Adrenal gland (tissue), 12 donors: ENCODE results near the gene CWF19L2. TPM values are rescaled to one million over a fixed set of nuclear protein-coding genes. Genes with fewer than 3 reads are reported as not detected.

Source experiments
- DNase-seq, 7 donors: peaks; one replicate each; pipeline ENCODE4 v3.0.0-alpha.2; 2019 to 2020
- H3K27ac ChIP-seq, 5 donors: fragments of 200-600 bp; sonication (generic) in 4 of 5; 1 replicate in 3 of 5; 2 replicates in 2 of 5; pipeline versions ENCODE4 v1.5.1 to v1.8.0; 2016 to 2020; ENCODE audit warnings: mild to moderate bottlenecking in 1 of 5
- H3K27me3 ChIP-seq: fragments of 200-600 bp; 2 replicates; pipeline ENCODE4 v1.8.0; 2021
- H3K36me3 ChIP-seq, 2 donors: fragments of 200-600 bp; replicated peaks in 1 of 2; 1 replicate in 1 of 2; 2 replicates in 1 of 2; pipeline versions ENCODE4 v1.5.1 to v1.8.0; 2018 to 2022
- H3K4me1 ChIP-seq, 2 donors: fragments of 200-600 bp; replicated peaks in 1 of 2; 1 replicate in 1 of 2; 2 replicates in 1 of 2; pipeline versions ENCODE4 v1.5.1 to v1.8.0; 2018 to 2021
- H3K4me3 ChIP-seq, 4 donors: fragments of 200-600 bp; sonication (generic) in 3 of 4; one replicate each; pipeline ENCODE4 v1.5.1; 2016 to 2018
- H3K9me3 ChIP-seq, 3 donors: fragments of 200-600 bp; sonication (generic) in 1 of 3; replicated peaks in 1 of 3; 1 replicate in 2 of 3; 2 replicates in 1 of 3; pipeline versions ENCODE4 v1.5.1 to v1.8.0; 2016 to 2021
- CTCF ChIP-seq, 6 experiments: fragments of 450-650 bp in 4 of 6; fragments of 200-600 bp in 2 of 6; sonication (generic) in 1 of 6; IDR thresholded peaks; 1 replicate in 5 of 6; 2 replicates in 1 of 6; pipeline versions ENCODE4 v1.5.1 to v1.8.0; 2016 to 2021; ENCODE audit warnings: antibody characterized with exemption in 6 of 6, mild to moderate bottlenecking in 2 of 6, moderate library complexity in 1 of 6
- POLR2A ChIP-seq, 2 donors: fragments of 450-650 bp; IDR thresholded peaks; one replicate each; pipeline ENCODE4 v1.6.1; 2017; ENCODE audit warnings: antibody characterized with exemption in 2 of 2, mild to moderate bottlenecking in 2 of 2, moderate library complexity in 1 of 2
- WGBS, 4 donors: extraction: QIAGEN DNeasy Blood & Tissue Kit in 2 of 4; methylation state at CpG; one replicate each; pipeline versions ENCODE4 v1.1.5 to v1.1.7; 2013 to 2017; 5-methylcytosine and 5-hydroxymethylcytosine counted together
- intact Hi-C, 2 donors: fragments of 100-400 bp; cut with DNase I; formaldehyde crosslinking; loops; one replicate each; pipeline versions ENCODE4 v1.14.1 to v1.15.0; 2022 to 2023
- polyA plus RNA-seq, 3 donors: library from polyadenylated mRNA; stranded (reverse); fragments of 200-250 nt in 2 of 3; fragments of 350-450 nt in 1 of 3; fragmentation: Illumina TruSeq in 1 of 3; extraction: RNeasy Lipid Tissue Mini Kit (QIAGEN cat#74804) in 1 of 3; gene quantifications; one replicate each; pipeline ENCODE4 v1.2.3, GENCODE V29; 2013 to 2014
- total RNA-seq, 9 donors: library from RNA; depleted of rRNA in 4 of 9; stranded (reverse); fragments of >200 nt in 4 of 9; fragments of 120-200 nt in 1 of 9; fragmentation: NEBNext Ultra II Directional in 1 of 9; extraction: Animal tissue kit (Norgen Biotek cat#: 25700) in 1 of 9; gene quantifications; one replicate each; pipeline versions ENCODE4 v1.1.0 to v1.2.4, GENCODE V29; 2013 to 2023
- donor health status: healthy with polysubstance abuse.
- donor health status: Bipolar disorder and iron deficiency.
- donor health status: DM: yes; HTN: yes; CAD: no.
- donor health status: DM: no; HTN: no; CAD: no.
- donor health status: DM: no; HTN: no; CAD: no.
- donor health status: DM: yes; HTN: yes; CAD: no.

Gene CWF19L2
- total and polyA plus RNA-seq, 12 donors = 6.5 to 24.6 (median 13.5) TPM

- TF ChIP-seq CTCF (IDR thresholded peaks at IDR 0.05) (no peak), POLR2A (IDR thresholded peaks at IDR 0.05) (no peak)
- Histone ChIP-seq H3K4me3 (no peak overlapping the region), H3K36me3 (no peaks in the 10 kb centered on the region), H3K9me3 (no peaks in the 10 kb centered on the region), H3K27me3 (no peaks in the 10 kb centered on the region), H3K27ac (no peak overlapping the region), H3K4me1 (no peaks in the 10 kb centered on the region)
- intact Hi-C loops = no loop called here
- no peak for DNase-seq
- WGBS, 4 donors = 93 to 98% (median 94%) methylated on average over 2 of the region's 2 CpGs
Observed at GRCh38 chr11:107337917-107338316, 119.7 kb downstream of the CWF19L2 start.

DNA sequence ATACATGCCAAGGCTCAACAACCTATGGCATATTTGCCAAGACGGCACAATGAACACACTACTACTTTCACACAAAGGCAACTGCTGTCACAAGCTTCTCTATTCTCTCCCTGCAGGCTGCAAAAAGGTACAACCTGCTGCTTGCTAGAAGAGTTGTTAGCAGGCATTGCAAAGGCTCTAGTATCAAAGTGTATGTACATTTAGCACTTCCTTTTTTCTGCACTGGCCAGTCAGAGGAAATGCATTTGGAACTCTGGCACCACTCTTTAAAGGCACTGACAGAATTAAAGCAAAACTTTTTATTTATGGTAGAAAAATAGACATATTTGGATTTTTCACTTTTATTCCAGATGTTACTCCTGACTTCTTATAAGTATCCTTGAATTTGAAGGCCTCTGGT, 125.9 kb downstream of the CWF19L2 start:
- H3K9me3 ChIP-seq = no peaks in the 10 kb centered on the region
- no peak overlapping the region for H3K27ac ChIP-seq
- TF ChIP-seq CTCF (IDR thresholded peaks at IDR 0.05) (no peak), POLR2A (IDR thresholded peaks at IDR 0.05) (no peak)
- H3K4me3 ChIP-seq = no peak overlapping the region
- intact Hi-C loops = no loop called here
- no peaks in the 10 kb centered on the region for H3K27me3 ChIP-seq
- 91 to 100% (median 93%) methylated on average over 1 of the region's 1 CpG for WGBS, 4 donors
- H3K36me3 ChIP-seq = peaks cover 0 to 8% of the 10 kb centered on the region in 2 donors
- DNase-seq = no peak
- H3K4me1 ChIP-seq = no peaks in the 10 kb centered on the region

- 94 to 100% (median 97%) methylated on average over 3 of the region's 3 CpGs for WGBS, 4 donors
- Histone ChIP-seq H3K9me3 (no peaks in the 10 kb centered on the region), H3K4me3 (no peak overlapping the region), H3K36me3 (peaks cover 0 to 16% of the 10 kb centered on the region in 2 donors), H3K4me1 (no peaks in the 10 kb centered on the region), H3K27me3 (no peaks in the 10 kb centered on the region), H3K27ac (no peak overlapping the region)
- intact Hi-C loops = no loop called here
- DNase-seq = no peak
- no peak for TF ChIP-seq POLR2A (IDR thresholded peaks at IDR 0.05)
- TF ChIP-seq CTCF (IDR thresholded peaks at IDR 0.05) = no peak
Observed at GRCh38 chr11:107329164-107329563, 128.5 kb downstream of the CWF19L2 start.

- Histone ChIP-seq H3K27me3 (no peaks in the 10 kb centered on the region), H3K9me3 (no peaks in the 10 kb centered on the region), H3K27ac (no peak overlapping the region), H3K4me3 (no peak overlapping the region), H3K4me1 (no peaks in the 10 kb centered on the region), H3K36me3 (no peaks in the 10 kb centered on the region)
- intact Hi-C loops = no loop called here
- WGBS, 4 donors = 55 to 95% (median 79%) methylated on average over 1 of the region's 1 CpG
- TF ChIP-seq CTCF (IDR thresholded peaks at IDR 0.05) (no peak), POLR2A (IDR thresholded peaks at IDR 0.05) (no peak)
- DNase-seq = no peak
Observed at GRCh38 chr11:107316426-107316825, 141.2 kb downstream of the CWF19L2 start.
